NT2/D1 (cell line): ENCODE results near the gene LCE1F.

Source experiments
- SUZ12 ChIP-seq: IDR thresholded peaks from 2 replicates; pipeline ENCODE4 v1.6.1; 2011; ENCODE audit not compliant: insufficient read length, insufficient read depth; ENCODE audit errors: extremely low read depth
- ZNF274 ChIP-seq: IDR thresholded peaks from 2 replicates; pipeline ENCODE4 v1.6.1; 2011; ENCODE audit warnings: mild to moderate bottlenecking, low read depth, low read length

GRCh38 chr1:152759453-152760173 lies 15.3 kb upstream of the LCE1F start:
- TF ChIP-seq SUZ12 (no peak), ZNF274 (no peak)
